NCI-H748 (cell line): Measurements from ENCODE around the gene ASCC1.
"Not testable (repeated sequence)": the region's sequence is repeated elsewhere in the genome, so short reads cannot be mapped to it uniquely, and the experiment has no call there.

Source experiments
- DNase-seq: peaks from one replicate; lab custom pipeline; 2025; ENCODE audit not compliant: unreplicated experiment; lab: John Stamatoyannopoulos, UW

The ASCC1 gene

GRCh38 chr10:72133517-72133916 is 82.6 kb downstream of the ASCC1 start:
- DNase-seq: no peak

GRCh38 chr10:72132854-72133253 is 83.2 kb downstream of the ASCC1 start:
- DNase-seq: no peak

GRCh38 chr10:72127571-72127970 is 88.5 kb downstream of the ASCC1 start:
- no peak for DNase-seq

GRCh38 chr10:72126872-72127232 is 89.2 kb downstream of the ASCC1 start:
- DNase-seq: no peak

- DNase-seq: peak; percentile 22
Measured at GRCh38 chr10:72126184-72126871, 89.7 kb downstream of the ASCC1 start.

- DNase-seq: no peak
Measured at GRCh38 chr10:72124989-72125388, 91.1 kb downstream of the ASCC1 start.

GRCh38 chr10:72124381-72124780 is 91.7 kb downstream of the ASCC1 start:
- no peak for DNase-seq

GRCh38 chr10:72123616-72124015 is 92.5 kb downstream of the ASCC1 start:
- DNase-seq: no peak

GRCh38 chr10:72122221-72122620 is 93.9 kb downstream of the ASCC1 start:
- no peak for DNase-seq

- DNase-seq: no peak
Measured at GRCh38 chr10:72121389-72121788, 94.7 kb downstream of the ASCC1 start.

- DNase-seq: no peak
Measured at GRCh38 chr10:72116372-72116771, 99.7 kb downstream of the ASCC1 start.

- no peak for DNase-seq
Measured at GRCh38 chr10:72114706-72115450, 101.2 kb downstream of the ASCC1 start.

- no peak for DNase-seq
Measured at GRCh38 chr10:72110673-72111401, 105.2 kb downstream of the ASCC1 start.

- no peak for DNase-seq
Measured at GRCh38 chr10:72109636-72110157, 106.4 kb downstream of the ASCC1 start.

- DNase-seq: no peak
Measured at GRCh38 chr10:72108830-72109635, 107.0 kb downstream of the ASCC1 start.

- not testable (repeated sequence) for DNase-seq
Measured at GRCh38 chr10:72108004-72108370, 108.1 kb downstream of the ASCC1 start.

- DNase-seq: no peak
Measured at GRCh38 chr10:72107325-72108003, 108.6 kb downstream of the ASCC1 start.

GRCh38 chr10:72106896-72107295 is 109.2 kb downstream of the ASCC1 start:
- no peak for DNase-seq

GRCh38 chr10:72106154-72106849 is 109.8 kb downstream of the ASCC1 start:
- no peak for DNase-seq

- no peak for DNase-seq
Measured at GRCh38 chr10:72105710-72106109, 110.4 kb downstream of the ASCC1 start.
